ENCODE measurements around the gene ARMH1.

ARMH1 gene

DNA sequence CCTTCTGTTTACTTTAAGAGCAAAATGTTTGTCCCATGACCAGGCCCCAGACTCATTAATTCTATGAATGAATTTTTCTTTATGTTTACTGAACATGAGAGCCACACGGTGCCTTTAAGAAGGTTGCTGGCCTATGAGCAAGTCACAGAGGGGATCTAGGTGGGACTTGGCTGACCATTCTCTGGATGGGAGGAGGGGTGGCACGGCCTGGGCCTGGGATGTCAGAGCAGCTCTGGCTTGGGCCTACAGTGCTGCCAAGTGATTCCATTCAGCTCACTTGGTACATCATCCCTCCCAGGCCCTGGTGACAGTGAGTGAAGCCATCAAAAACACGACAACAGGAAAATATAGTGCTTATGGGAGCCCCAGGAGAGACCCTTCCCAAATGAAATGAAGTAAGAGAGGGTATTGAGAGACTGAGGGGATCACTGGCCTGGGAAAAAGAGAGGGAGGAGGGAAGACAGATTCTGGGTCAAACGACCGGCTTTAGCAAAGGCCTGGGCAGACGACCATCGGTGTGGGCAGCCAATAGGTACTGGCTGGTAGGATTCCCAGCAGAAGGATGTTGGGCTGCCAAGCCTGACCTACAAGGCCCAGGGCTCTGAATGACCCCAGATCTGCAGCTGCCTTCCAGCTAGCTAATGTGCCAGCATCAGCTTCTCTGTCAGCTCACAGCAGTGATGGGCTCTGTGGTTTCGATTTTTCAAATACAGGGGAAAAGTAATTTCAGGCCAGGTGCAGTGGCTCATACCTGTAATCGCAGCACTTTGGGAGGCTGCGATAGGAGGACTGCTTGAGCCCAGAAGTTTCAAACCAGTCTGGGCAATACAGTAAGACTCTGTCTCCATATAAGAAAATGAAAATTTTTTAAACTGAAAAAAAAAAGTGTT, 3.5 kb upstream of the ARMH1 start:
- peak; percentile 50 for DNase-seq (ENCODE audit: low spot score)

DNA sequence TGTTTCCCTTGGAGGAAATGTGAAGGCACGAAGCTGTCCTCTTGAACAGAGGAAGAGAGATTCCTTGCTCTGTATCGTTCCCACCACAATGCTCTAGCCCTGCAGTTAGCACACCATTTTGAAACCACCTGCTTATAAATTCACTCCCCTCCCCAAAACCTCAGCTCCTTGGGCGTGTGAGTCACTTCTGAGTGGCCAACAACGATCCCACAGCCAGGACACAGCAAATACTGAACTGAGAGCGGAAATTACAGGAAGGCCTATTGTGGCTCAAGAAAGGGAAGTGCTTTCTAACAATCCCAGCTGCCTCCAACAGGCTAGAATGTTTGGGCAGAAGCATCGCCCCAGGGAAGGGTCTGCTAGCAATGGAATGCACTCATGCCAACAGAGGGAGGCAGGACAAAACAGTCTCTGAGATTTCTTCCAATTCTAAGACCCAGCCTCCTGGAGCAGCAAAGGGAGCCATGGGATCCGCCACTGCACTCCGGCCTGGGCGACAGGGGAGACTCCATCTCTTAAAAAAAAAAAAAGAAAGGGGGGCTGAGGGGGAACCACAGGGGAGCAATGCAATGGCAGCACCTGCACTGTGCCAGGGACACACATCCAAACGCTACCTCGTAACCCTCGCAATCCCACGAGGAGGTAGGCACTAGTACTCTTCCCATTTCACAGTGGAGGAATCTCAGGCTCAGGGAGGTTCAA, 2.1 kb upstream of the ARMH1 start:
- no peak for DNase-seq (ENCODE audit: low spot score)

DNA sequence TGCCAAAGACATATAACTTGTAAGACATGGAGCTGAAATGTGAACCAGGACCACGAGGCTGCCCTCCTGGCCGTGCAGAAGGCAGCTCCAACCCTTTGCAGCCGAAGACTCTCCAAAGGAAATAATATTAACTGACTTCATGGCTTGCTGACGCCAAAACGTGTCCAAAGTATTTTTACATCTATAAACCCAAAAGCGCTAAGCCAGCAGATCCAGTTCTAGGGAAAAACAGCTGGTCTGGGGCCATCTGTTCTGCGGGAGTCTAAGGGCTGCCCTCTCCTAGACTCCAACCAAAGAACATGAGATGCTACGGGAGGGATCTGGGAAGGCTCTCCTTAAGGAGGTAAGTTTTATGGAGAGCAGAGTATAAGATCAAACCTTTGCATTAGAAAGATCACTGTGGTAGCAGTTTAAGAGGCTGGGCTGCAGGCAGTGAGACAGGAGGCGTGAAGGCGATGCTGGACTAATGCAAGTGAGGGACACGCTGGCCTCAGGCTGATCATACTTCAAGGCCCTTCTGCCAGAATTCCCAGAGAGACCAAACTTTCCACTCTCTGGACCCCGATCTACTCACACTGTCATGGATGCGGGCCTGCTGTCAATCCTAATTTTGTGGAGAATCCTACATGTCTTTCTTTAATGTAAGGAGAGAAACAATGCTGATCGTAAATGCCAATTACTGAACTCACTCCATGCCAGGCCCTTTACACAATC, 1.4 kb upstream of the ARMH1 start:
- DNase-seq (ENCODE audit: low spot score), result no peak

DNA sequence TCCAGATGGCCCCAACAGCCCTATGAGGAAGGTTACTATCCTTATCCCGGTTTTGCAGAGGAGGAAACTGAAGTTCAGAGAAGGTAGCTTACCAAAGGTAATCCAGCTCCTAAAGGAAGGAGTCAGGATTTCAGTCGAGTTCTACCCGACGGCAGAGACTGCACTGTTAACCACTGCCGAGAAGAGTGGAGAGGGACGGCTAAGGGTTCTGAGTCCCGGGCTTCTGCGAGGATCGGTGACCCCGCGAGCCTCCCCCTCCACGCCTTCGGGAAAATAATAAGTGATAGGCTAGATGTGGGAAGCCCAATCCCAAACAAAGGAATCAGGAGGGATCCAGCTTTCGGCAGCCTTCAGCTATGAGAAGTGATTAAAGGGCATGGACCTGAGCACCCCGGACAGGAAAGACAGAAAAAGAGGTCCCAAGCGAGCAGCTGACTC, 820 bp upstream of the ARMH1 start:
- DNase-seq (ENCODE audit: low spot score), result no peak

DNA sequence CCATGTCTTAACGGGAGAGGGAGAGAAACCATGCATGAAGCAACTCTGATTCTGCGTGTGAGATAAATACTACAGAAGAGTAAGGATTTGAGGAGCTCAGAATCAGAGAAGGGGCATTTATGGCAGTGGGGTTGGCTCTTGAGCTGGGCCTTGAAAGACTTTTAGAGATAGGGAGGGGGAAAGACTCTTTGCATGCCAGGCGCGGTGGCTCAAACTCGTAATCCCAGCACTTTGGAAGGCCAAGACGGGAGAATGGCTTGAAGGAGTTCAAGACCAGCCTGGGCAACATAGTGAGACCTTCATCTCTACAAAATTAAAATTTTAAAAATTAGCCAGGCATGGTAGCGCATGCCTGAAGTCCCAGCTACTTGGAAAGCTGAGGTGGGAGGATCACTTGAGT, 672 bp downstream of the ARMH1 start:
- DNase-seq (ENCODE audit: low spot score), result no peak

DNA sequence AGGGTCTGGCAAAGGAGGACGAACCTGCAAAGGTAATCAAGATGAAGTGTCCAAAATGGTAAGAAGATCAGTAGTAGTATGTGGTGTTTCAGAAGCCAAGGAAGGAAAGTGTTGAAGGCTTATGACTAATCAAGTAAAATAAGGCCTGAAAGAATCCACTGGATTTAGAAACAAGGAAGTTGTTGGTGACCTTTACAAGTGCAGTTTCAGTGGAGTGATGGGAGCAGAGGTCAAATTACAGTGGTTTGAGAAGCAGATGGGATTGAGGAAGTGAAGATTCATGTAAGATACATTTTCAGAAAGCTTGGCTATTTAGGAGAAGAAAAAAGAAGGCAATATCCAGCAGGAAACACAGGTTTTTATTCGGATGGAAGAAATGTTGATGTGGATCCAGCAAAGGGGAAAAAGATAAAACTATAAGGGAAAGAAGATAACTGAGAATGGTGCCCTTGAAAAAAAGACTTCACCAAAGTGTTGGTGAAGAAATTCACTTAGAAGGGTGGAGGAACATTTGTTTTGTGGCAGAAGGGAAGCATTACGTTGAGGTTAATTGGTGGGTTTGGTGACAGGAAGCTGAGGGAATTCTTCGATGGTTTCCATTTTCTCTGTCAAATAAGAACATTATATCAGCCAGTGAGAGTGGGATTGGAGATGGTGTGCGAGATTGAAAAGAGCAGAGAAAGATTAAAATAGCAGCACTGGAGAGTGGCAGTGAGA, 2.1 kb downstream of the ARMH1 start:
- no peak for DNase-seq (ENCODE audit: low spot score)

DNA sequence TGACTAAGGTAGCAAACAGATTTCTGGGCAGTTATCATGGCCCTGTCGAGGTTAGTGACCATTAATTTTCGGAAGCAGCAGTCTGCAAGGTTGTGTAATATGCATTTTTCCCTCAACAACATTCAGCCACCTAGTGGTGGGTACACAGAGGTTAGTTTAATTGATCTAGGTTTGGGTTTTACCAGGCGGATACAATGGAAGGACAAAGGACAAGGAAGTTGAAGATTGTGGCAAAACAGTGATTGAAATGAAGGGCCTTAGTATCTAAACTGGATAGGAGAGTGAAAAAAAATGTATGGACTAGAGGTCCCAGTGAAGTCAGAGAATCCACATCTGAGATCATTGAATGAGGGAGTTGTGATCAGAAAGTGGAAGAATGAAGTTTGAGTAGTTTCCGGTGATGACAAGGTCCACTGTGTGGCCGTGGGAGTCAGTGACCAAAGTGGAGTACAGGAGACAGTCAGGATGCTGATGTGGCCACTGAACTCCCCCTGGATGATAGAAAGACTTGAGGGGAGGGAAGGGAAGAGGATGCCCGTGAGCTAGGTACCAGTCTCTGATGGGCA, 2.8 kb downstream of the ARMH1 start:
- DNase-seq (ENCODE audit: low spot score), result no peak

DNA sequence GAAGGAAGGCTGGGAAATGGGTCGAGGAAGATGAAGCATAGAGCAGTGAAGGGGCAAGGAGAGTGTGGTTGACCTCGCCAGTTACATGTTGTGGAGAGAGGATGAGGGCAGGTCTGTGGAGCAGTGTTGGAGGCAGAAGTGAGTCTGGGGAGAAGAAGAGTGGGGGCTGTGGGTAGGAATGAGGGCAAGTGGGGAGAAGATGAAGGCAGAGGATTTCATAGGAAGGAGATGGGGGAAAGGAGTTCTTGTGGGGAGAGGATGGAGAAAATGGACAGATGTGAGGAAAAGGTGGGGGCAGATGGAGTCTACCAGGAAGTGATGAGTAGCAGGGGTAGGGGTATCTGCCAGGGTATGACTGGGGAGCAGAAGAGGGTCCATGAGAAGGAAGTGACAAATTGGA, 3.6 kb downstream of the ARMH1 start:
- DNase-seq (ENCODE audit: low spot score), result no peak

DNA sequence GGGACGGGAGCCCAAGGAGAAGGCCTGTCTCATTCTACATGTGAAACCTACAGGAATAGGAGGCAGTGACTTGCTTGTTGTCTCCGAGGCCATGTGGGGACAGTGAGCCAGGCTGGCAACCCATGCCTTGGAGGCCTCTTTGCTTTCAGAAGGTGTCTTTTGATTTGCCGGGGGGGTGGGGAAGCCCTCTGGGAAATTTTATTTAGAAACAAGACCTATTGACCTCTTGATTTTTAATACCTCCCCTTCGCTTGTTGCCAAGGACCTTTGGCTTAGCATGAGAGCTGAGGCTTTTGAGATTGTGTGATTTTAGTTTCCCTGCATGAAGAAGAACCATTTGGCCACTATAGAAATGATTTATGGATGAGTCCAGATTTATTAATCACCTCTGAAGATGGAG, 4.1 kb downstream of the ARMH1 start:
- no peak for DNase-seq (ENCODE audit: low spot score)

DNA sequence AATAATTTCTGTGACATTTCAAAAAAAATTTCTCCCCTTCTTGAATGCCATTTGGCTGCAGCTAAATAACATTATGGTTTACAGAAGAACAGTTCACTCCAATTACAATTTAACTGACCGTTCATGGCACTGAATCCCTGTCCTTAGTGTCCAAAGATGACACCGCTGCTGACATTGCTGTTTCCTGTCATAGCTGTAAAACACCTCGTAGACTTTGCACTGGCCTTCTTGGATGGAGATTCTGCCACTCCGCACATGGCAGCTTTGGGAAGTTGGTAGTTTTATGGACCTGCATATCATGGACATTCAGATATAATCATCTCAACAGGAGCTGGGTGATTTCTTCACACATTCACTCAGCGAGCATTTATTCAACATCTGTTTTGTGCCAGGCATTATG, 5.0 kb downstream of the ARMH1 start:
- DNase-seq (ENCODE audit: low spot score), result no peak

DNA sequence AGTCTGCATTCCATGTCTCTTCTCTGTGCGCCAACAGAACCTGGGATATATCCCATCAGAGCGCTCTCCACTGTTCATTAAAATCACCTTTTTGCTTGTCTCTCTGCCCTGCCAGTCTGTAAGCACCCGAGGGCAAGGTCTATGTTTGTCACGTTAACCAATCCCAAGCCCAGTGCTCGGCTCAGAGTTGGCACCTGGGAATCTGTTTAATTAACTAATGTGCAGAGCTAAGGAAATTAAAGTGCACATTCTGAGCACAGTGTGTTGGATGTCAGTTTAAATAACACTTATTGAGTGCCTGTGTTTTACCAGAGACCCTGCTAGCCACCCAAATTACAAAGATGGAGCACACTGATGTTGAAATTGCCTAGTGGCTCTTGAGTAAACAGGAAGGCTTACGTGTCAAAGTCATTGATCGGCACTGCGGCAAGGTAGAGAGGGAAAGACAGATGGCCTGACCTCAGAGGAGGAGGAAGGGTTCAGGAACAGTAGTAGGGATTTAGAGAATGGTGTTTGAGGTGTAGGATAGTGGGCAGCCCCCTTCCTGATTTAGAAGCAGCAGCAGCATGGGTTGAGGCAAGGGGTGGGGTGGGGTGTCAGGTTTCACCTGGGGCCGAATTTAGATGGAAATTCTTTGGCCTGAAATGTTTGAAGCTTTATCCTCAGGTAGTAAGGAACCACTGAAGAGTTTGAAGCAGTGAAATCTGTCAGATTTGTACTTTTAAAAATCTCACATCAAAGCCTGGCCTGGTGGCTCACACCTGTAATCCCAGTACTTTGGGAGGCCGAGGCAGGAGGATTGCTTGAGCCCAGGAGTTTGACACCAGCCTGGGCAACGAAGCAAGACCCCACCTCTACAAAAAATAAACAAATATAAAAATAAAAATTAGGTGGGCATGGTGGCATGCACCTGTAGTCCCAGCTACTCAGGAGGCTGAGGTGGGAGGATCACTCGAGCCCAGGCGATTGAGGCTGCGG, 7.7 kb downstream of the ARMH1 start:
- no peak for DNase-seq (ENCODE audit: low spot score)

DNA sequence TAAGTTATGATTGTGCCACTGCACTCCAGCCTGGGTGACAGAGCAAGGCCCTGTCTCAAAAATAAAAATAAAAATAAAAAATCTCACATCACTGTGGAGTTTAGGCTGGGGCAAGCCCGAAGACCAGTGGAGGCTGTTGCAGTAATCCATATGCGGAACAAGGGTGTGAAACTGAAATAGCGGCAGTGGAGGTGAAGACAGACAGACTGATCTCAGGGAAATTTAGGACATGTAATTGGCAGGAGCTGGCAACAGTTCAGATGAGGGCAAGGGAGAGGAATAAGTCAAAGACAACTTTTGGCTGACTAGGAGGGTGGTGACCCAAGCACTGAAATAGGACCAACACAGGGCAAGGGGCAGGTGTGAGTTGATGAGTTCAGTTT, 8.4 kb downstream of the ARMH1 start:
- DNase-seq (ENCODE audit: low spot score), result no peak

DNA sequence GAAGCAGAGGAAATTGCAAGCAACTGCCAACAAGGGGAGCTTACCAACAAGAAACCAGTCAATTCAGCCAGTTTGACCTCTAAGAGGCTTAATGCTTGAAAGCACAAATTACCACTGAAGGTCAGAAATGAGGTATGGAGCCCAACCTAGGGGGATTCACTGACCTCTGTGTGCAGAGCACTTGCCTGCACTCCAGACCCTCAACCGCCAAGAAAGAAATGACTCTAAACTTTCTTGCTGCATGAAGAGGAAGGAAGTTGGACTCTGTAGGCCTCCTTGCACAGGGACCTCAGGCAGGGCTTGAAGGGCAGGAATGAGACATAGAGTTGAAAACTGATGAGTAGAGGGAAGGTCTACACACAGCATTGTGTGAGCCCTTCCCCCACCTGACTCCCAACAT, 10.0 kb downstream of the ARMH1 start:
- no peak for DNase-seq (ENCODE audit: low spot score)

DNA sequence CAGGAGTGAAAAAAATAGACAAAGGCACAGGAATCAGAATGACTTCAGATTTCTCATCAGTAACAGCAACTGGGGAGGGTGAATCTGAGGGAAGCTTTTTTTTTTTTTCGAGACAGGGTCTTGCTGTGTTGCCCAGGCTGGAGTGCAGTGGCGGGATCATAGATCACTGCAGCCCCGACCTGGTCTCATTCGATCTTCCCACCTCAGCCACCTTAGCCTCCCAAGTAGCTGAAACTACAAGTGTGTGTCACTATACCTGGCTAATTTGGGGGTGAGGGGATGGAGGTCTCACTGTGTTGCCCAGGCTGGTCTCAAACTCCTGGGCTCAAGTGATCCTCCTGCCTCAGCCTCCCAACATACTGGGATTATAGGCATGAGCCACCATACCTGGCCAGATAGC, 10.7 kb downstream of the ARMH1 start:
- DNase-seq (ENCODE audit: low spot score), result no peak

DNA sequence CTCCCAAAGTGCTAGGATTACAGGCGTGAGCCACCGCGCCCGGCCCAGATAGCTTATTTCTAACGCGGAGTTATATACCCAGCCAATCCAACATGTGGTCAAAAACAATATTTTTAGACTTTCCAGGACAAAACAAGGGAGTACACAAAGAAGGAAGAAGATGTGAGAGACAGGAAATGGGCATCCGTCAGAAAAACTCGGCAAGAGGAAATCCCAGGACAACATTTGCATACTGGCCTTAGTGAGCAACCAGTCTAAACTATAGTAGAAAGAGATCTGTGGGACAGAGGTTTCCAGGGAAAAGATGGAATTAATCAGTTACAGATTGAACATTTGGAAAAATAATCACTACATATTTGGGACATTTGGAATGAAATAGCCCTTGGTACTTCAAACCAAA, 11.4 kb downstream of the ARMH1 start:
- no peak for DNase-seq (ENCODE audit: low spot score)

DNA sequence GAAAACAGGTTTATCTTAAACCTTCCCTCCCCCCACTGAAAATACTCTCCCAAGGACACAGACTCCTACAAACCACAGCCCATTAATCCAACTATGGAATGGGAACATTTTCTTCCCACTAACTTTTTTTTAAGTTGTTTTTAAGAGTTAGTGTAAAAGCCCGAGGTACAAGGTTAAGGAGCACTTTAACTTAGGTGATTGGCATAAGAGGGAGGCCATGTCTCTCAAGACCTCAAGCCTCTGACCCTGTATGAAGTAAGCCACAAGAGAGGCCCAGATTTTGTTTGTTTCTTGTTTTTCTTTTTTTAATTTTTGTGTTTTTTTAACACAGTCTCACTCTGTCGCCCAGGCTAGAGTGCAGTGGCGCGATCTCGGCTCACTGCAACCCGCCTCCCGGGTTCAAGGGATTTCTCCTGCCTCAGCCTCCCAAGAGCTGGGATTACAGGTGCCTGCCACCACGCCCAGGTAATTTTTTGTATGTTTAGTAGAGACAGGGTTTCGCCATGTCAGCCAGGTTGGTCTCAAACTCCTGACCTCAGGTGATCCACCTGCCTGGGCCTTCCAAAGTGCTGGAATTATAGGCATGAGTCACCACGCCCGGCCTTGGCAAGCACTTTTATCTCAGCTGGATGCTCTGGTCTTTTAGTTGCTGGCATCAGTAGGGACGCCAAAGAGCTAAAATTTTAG, 14.4 kb downstream of the ARMH1 start:
- DNase-seq (ENCODE audit: low spot score), result no peak

DNA sequence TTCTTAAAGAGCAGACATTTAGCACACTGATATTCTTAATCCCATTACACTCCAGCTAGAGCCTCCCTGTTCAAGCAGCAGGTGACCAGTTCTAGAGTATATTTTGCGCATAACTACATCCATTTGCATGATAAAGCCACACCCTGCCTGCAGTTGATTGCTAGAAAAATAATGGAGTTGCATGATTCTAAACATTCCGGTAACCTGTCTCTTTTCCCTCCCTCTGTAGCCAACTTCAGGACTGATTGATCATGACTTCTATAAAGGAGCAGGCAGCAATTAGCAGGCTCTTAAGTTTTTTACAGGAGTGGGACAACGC, 14.9 kb downstream of the ARMH1 start:
- DNase-seq (ENCODE audit: low spot score), result no peak

DNA sequence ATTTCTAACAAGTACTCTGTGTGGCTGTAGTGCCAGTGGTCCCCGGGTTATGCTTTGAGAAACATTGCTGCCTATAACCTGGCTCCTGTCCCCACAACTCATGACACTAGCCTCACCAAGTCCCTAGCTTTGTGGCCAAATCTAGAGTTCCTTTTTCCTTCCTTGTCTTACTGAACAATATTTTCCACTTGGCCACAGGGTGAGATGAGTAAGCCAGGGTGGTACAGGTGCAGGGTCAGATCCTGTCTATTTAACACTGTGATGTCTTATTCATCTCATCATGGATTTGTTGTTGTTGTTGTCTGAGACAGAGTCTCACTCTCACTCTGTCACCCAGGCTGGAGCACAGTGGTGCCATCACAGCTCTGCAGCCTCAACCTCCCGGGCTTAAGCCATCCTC, 18.6 kb downstream of the ARMH1 start:
- no peak for DNase-seq (ENCODE audit: low spot score)

DNA sequence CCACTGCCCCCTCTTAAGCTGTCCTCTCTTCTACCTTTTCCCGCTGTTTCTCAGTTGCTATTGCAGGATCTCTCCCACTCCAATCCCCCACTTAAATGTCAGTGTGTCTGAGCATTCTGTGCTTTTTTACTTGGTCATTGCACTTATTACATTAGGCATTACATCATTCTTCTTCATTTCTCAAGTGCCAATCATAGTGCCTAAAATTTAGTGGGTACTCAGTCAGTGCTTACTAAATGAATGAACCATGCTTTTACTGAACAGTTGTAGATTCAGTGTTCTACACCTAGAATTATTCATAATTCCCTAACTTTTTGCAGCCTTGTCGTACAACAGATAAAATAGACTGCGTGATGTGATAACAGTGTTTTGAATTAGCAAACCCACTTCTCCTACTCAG, 19.4 kb downstream of the ARMH1 start:
- no peak for DNase-seq (ENCODE audit: low spot score)

DNA sequence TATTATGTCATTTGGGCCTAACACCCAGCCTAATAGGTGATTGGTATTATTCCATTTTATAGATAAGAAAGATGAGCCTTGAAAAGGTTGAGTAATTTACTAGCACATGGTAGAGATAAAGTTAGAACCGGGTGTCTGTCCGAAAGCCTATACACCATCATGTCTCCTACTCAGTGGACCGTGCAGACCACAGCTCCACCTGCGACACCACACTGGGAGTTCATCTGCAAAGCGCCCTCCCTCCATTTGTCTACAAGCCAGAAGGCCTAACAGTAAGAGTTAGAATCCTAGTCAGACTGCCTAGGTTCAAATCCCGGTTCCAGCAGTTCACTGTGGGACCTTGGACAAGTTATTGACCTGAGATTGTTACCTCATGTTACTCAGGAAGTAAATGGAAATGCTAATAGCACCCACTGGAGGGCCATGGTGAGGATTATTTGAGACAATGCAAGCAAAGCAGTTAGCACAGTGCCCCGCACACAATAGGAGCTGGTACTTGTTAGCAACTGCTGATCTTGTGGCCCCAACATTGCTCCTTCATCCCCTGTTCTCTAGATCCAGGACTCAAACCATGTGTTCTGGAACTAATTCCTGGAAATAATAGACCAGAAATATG, 20.5 kb downstream of the ARMH1 start:
- DNase-seq (ENCODE audit: low spot score), result no peak

Measured in cerebellar cortex (tissue), 1 donor.